Measurements from ENCODE around the gene PITPNM1.
"Not testable (repeated sequence)": the region's sequence is repeated elsewhere in the genome, so short reads cannot be mapped to it uniquely, and the experiment has no call there.

DNA sequence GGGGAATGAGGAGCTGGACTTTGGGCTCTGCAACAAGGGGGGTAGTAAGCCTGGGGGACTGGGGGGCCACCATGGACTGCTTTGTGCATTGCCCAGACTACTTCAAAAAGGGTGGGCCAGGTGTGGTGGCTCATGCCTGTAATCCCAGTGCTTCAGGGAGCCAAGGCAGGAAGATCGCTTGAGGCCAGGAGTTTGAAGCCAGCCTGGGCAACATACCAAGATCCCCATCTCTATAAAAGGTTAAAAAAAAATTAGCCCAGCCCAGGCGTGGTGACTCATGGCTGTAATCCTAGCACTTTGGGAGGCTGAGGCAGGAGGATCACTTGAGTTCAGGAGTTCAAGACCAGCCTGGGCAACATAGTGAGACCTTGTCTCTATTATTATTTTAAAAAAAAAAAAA, 39.6 kb downstream of the PITPNM1 start:
- TF ChIP-seq POLR2AphosphoS5 (IDR thresholded peaks at IDR 0.05): not testable (repeated sequence)
- TF ChIP-seq, protein P1, sequence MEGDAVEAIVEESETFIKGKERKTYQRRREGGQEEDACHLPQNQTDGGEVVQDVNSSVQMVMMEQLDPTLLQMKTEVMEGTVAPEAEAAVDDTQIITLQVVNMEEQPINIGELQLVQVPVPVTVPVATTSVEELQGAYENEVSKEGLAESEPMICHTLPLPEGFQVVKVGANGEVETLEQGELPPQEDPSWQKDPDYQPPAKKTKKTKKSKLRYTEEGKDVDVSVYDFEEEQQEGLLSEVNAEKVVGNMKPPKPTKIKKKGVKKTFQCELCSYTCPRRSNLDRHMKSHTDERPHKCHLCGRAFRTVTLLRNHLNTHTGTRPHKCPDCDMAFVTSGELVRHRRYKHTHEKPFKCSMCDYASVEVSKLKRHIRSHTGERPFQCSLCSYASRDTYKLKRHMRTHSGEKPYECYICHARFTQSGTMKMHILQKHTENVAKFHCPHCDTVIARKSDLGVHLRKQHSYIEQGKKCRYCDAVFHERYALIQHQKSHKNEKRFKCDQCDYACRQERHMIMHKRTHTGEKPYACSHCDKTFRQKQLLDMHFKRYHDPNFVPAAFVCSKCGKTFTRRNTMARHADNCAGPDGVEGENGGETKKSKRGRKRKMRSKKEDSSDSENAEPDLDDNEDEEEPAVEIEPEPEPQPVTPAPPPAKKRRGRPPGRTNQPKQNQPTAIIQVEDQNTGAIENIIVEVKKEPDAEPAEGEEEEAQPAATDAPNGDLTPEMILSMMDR (IDR thresholded peaks at IDR 0.05): not testable (repeated sequence)
